GM19351 (cell line): Measurements from ENCODE around the gene TMEM165.

Source experiments
- ATAC-seq: cut with Tn5 transposase; IDR thresholded peaks from one replicate; pipeline ENCODE4 v1.9.1; 2021; ENCODE audit warnings: mild to moderate bottlenecking, moderate library complexity; ENCODE audit not compliant: unreplicated experiment

Gene TMEM165

GRCh38 chr4:55447108-55447708, 51.5 kb downstream of the TMEM165 start:
- no peak for ATAC-seq

GRCh38 chr4:55447831-55448230, 52.1 kb downstream of the TMEM165 start:
- no peak for ATAC-seq

GRCh38 chr4:55450566-55450965, 54.8 kb downstream of the TMEM165 start:
- no peak for ATAC-seq

GRCh38 chr4:55458164-55458563, 62.4 kb downstream of the TMEM165 start:
- no peak for ATAC-seq

GRCh38 chr4:55458611-55459010, 62.9 kb downstream of the TMEM165 start:
- no peak for ATAC-seq

GRCh38 chr4:55466001-55466400, 70.2 kb downstream of the TMEM165 start:
- no peak for ATAC-seq

- no peak for ATAC-seq
These were observed 73.0 kb downstream of the TMEM165 start for GRCh38 chr4:55468724-55469123.

GRCh38 chr4:55469979-55470378, 74.2 kb downstream of the TMEM165 start:
- ATAC-seq = no peak
